Measurements from ENCODE around the gene SYNC.

DNA sequence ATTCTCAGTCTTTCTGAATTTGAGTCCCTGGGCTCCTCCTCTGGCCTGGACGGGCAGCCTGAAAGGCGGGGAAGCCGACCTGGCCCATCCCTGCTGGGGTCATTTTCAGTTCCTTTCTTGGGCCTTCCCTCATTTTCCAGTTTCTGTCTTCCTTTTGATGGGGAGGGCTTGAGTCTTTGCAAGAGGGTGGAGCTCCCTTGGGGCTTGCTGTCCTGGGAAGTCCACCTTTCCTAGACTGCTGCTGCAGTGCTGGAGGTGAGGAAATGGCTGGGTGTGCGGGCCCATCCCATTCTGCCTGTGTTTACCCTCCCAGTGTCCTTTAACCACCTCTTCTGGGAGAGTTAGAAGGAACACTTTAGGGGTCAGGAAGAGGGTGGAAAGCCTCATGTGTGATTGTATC is 40.4 kb upstream of the SYNC start:
- TF ChIP-seq POLR2A (IDR thresholded peaks at IDR 0.05): no peak
- TF ChIP-seq, protein P1, sequence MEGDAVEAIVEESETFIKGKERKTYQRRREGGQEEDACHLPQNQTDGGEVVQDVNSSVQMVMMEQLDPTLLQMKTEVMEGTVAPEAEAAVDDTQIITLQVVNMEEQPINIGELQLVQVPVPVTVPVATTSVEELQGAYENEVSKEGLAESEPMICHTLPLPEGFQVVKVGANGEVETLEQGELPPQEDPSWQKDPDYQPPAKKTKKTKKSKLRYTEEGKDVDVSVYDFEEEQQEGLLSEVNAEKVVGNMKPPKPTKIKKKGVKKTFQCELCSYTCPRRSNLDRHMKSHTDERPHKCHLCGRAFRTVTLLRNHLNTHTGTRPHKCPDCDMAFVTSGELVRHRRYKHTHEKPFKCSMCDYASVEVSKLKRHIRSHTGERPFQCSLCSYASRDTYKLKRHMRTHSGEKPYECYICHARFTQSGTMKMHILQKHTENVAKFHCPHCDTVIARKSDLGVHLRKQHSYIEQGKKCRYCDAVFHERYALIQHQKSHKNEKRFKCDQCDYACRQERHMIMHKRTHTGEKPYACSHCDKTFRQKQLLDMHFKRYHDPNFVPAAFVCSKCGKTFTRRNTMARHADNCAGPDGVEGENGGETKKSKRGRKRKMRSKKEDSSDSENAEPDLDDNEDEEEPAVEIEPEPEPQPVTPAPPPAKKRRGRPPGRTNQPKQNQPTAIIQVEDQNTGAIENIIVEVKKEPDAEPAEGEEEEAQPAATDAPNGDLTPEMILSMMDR (IDR thresholded peaks at IDR 0.05): no peak
- no peak for TF ChIP-seq EP300 (IDR thresholded peaks at IDR 0.05)

All from tibial nerve (tissue), 4 donors.